MM.1S (cell line): ENCODE results near the gene KLHL42.

ENCODE experiments used
- DNase-seq: peaks from one replicate; pipeline ENCODE4 v3.0.0-alpha.2; 2015
- H2AFZ ChIP-seq: fragments of 300-600 bp; sonication (generic); 2 replicates; pipeline ENCODE4 v1.6.0; 2016; ENCODE audit warnings: antibody characterized with exemption, low read length
- H3F3A ChIP-seq: fragments of 300-600 bp; sonication (generic); 2 replicates; pipeline ENCODE4 v1.6.1; 2016; ENCODE audit warnings: mild to moderate bottlenecking, antibody characterized with exemption, low read length, moderate library complexity, mixed read lengths; ENCODE audit not compliant: insufficient read depth
- H3K27ac ChIP-seq: fragments of 300-600 bp; sonication (generic); 2 replicates; pipeline ENCODE4 v1.5.1; 2016; ENCODE audit warnings: mild to moderate bottlenecking, low read length
- H3K27me3 ChIP-seq: fragments of 300-600 bp; sonication (generic); replicated peaks from 2 replicates; pipeline ENCODE4 v1.6.0; 2016; ENCODE audit warnings: low read length; ENCODE audit not compliant: insufficient read depth
- H3K36me3 ChIP-seq: fragments of 300-600 bp; sonication (generic); replicated peaks from 2 replicates; pipeline ENCODE4 v1.6.1; 2016; ENCODE audit warnings: mild to moderate bottlenecking, low read length, mixed read lengths; ENCODE audit not compliant: insufficient read depth
- H3K4me1 ChIP-seq: fragments of 300-600 bp; sonication (generic); 2 replicates; pipeline ENCODE4 v1.6.1; 2016; ENCODE audit warnings: low read length, mixed read lengths
- H3K4me2 ChIP-seq: fragments of 300-600 bp; sonication (generic); 2 replicates; pipeline ENCODE4 v1.6.0; 2016; ENCODE audit warnings: low read depth, low read length
- H3K4me3 ChIP-seq: fragments of 300-600 bp; sonication (generic); 2 replicates; pipeline ENCODE4 v1.5.1; 2016; ENCODE audit warnings: low read length, mixed read lengths
- H3K79me2 ChIP-seq: fragments of 300-600 bp; sonication (generic); 2 replicates; pipeline ENCODE4 v1.6.1; 2016; ENCODE audit warnings: mixed run types, low read length, mixed read lengths
- H3K9ac ChIP-seq: fragments of 300-600 bp; sonication (generic); 2 replicates; pipeline ENCODE4 v1.6.1; 2016; ENCODE audit warnings: low read length, mixed read lengths
- H3K9me2 ChIP-seq: fragments of 300-600 bp; sonication (generic); replicated peaks from 2 replicates; pipeline ENCODE4 v1.6.1; 2016; ENCODE audit warnings: mild to moderate bottlenecking, low read length, mixed read lengths; ENCODE audit not compliant: insufficient read depth
- H3K9me3 ChIP-seq: fragments of 300-600 bp; sonication (generic); replicated peaks from 2 replicates; pipeline ENCODE4 v1.6.1; 2016; ENCODE audit warnings: mild to moderate bottlenecking, low read length, mixed read lengths; ENCODE audit not compliant: insufficient read depth
- H4K20me1 ChIP-seq: fragments of 300-600 bp; sonication (generic); 2 replicates; pipeline ENCODE4 v1.6.1; 2016; ENCODE audit warnings: mild to moderate bottlenecking, low read length, moderate library complexity, mixed read lengths; ENCODE audit not compliant: insufficient read depth
- EZH2 ChIP-seq: fragments of 300-600 bp; sonication (generic); optimal IDR thresholded peaks from 2 replicates; pipeline ENCODE3; 2017; ENCODE audit warnings: low read depth, mild to moderate bottlenecking, antibody characterized with exemption, low read length, mixed read lengths
- EZH2phosphoT487 ChIP-seq: fragments of 300-600 bp; sonication (generic); IDR thresholded peaks from 2 replicates; pipeline ENCODE4 v1.6.1; 2018; ENCODE audit warnings: antibody characterized with exemption, low read length
- TF ChIP-seq, protein P1 (sequence below): fragments of 300-600 bp; sonication (generic); IDR thresholded peaks from 2 replicates; pipeline ENCODE4 v1.5.1; 2016; ENCODE audit warnings: antibody characterized with exemption, low read length, mixed read lengths

The KLHL42 gene

DNA sequence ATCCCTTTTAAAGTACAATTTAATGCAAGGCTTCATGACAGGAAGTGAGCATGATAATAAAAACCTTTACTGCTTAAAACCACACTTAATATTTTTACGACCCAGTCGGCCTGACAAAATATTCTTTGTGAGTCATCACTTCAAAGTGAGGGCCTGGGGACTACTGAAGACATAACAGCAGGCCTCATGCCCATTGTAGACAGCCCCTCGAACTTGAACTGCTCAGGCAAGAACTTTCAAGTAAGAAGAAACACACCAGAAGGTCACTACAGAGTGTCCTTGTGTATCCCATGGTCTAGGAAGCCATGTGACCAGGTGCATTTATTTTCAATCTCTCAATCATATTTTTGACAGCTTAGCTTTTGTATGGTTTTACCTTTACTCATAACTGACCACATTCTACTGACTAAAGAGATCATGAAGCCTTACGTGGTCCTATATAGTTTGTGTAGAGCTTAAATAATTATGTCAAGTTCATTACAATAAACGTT is 61.4 kb downstream of the KLHL42 start:
- Histone ChIP-seq H3K9ac (no peak overlapping the region), H3K79me2 (no peaks in the 10 kb centered on the region), H3K27ac (no peak overlapping the region), H2AFZ (no peak overlapping the region), H3K4me1 (no peaks in the 10 kb centered on the region), H3F3A (no peaks in the 10 kb centered on the region), H3K9me2 (no peaks in the 10 kb centered on the region), H3K36me3 (no peaks in the 10 kb centered on the region), H4K20me1 (no peaks in the 10 kb centered on the region), H3K4me3 (no peak overlapping the region), H3K9me3 (no peaks in the 10 kb centered on the region), H3K4me2 (no peak overlapping the region), H3K27me3 (no peaks in the 10 kb centered on the region)
- TF ChIP-seq EZH2 (no peak), EZH2phosphoT487 (no peak)
- TF ChIP-seq, protein P1, sequence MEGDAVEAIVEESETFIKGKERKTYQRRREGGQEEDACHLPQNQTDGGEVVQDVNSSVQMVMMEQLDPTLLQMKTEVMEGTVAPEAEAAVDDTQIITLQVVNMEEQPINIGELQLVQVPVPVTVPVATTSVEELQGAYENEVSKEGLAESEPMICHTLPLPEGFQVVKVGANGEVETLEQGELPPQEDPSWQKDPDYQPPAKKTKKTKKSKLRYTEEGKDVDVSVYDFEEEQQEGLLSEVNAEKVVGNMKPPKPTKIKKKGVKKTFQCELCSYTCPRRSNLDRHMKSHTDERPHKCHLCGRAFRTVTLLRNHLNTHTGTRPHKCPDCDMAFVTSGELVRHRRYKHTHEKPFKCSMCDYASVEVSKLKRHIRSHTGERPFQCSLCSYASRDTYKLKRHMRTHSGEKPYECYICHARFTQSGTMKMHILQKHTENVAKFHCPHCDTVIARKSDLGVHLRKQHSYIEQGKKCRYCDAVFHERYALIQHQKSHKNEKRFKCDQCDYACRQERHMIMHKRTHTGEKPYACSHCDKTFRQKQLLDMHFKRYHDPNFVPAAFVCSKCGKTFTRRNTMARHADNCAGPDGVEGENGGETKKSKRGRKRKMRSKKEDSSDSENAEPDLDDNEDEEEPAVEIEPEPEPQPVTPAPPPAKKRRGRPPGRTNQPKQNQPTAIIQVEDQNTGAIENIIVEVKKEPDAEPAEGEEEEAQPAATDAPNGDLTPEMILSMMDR: no peak
- DNase-seq: no peak

DNA sequence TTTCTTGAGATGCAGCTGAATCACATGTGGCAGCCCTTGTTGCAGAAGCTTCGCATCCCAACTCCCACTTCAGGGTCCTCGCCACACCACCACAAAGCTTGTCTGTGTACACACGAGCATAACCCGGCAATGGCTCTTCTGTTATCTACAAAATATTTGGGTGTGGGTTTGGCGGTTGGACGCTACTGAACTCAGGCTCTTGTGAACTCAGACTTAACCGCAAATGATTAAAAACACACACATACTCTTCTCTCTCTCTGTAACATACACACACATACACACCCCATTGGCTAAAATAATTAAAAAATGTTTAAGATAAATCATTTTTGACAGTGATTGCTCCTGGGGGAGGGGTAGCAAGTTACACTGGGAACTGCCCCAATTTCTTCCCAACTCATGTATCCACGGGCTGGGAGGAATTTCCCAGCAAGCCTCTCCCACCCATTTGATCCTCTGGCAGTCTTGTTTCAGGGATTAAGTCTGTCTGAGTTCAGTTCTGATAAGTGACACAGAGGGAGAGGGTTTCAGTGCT is 63.7 kb downstream of the KLHL42 start:
- H4K20me1 ChIP-seq: no peaks in the 10 kb centered on the region
- H3K9me3 ChIP-seq: no peaks in the 10 kb centered on the region
- H3K4me3 ChIP-seq: no peak overlapping the region
- H3F3A ChIP-seq: no peaks in the 10 kb centered on the region
- TF ChIP-seq EZH2phosphoT487: no peak
- TF ChIP-seq, protein P1: no peak
- no peak for TF ChIP-seq EZH2
- H2AFZ ChIP-seq: no peak overlapping the region
- no peak overlapping the region for H3K27ac ChIP-seq
- no peaks in the 10 kb centered on the region for H3K79me2 ChIP-seq
- DNase-seq: no peak
- H3K4me2 ChIP-seq: no peak overlapping the region
- H3K9me2 ChIP-seq: no peaks in the 10 kb centered on the region
- H3K9ac ChIP-seq: no peak overlapping the region
- no peaks in the 10 kb centered on the region for H3K4me1 ChIP-seq
- H3K36me3 ChIP-seq: no peaks in the 10 kb centered on the region
- H3K27me3 ChIP-seq: no peaks in the 10 kb centered on the region

DNA sequence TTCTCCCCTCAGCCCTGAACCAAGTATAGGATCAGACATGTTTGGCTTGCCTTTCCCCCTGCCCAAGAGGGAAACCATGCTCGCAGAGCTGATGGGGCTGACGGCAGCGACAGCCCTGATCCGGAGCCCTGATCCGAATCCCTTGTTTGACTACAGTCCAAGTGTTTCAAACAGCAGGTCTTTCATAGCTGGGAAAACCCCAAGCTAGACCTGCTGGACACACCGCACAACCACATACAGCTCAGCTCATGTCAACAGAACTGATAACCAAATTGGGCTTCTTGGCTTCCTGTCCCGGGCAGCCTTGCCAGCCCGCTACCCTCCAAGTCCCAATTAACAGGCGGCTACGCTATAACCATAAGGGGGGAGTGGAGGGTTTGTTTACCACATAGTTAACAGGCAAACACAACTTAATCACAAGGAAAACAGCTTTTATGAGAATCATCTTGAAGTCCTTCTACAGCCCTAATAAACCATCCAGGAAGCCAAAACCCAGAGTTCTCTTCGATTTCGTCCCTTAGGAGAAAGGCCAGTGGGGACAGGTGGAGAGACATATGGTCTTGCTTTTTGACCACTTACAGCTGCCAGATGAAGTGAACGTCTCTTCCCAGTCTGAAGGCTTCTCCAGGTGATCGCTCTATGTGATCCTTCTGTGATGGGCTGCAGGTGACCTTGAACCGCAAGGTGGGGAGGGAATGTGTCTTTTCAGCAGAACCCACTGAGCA is 64.5 kb downstream of the KLHL42 start:
- H3K27ac ChIP-seq: no peak overlapping the region
- no peaks in the 10 kb centered on the region for H3K4me1 ChIP-seq
- no peaks in the 10 kb centered on the region for H3F3A ChIP-seq
- H4K20me1 ChIP-seq: no peaks in the 10 kb centered on the region
- no peaks in the 10 kb centered on the region for H3K27me3 ChIP-seq
- no peak overlapping the region for H3K4me3 ChIP-seq
- no peak overlapping the region for H3K4me2 ChIP-seq
- no peak overlapping the region for H3K9ac ChIP-seq
- H3K36me3 ChIP-seq: no peaks in the 10 kb centered on the region
- TF ChIP-seq EZH2phosphoT487 (no peak), EZH2 (no peak)
- TF ChIP-seq, protein P1: no peak
- H3K79me2 ChIP-seq: no peaks in the 10 kb centered on the region
- no peak overlapping the region for H2AFZ ChIP-seq
- H3K9me3 ChIP-seq: no peaks in the 10 kb centered on the region
- H3K9me2 ChIP-seq: no peaks in the 10 kb centered on the region
- no peak for DNase-seq
